ENCODE results near the gene TRPM3. TPM values are rescaled to one million over a fixed set of nuclear protein-coding genes. Genes with fewer than 3 reads are reported as not detected.

Gene TRPM3
- total and polyA plus RNA-seq, 2 of the 8 experiments (the other 6 are each of a cell fraction or from before 2014, with no cell fraction given), result 2.4 to 10.9 TPM

- no peak overlapping the region for H2AK5ac ChIP-seq (ENCODE audit: low read depth, low read length)
- H3K23me2 ChIP-seq (ENCODE audit: low read depth, low read length), result no peaks in the 10 kb centered on the region
- no peak overlapping the region for H4K91ac ChIP-seq (replicated peaks; ENCODE audit: insufficient read length, low read length)
- TF ChIP-seq PHF8 (conservative IDR thresholded peaks at IDR 0.05; ENCODE audit: low read depth, low read length) (no peak), ASH2L (IDR thresholded peaks at IDR 0.05; ENCODE audit: low read length) (no peak), MAFK (IDR thresholded peaks at IDR 0.05; ENCODE audit: low read depth, low read length) (no peak), E2F6 (IDR thresholded peaks at IDR 0.05) (no peak), MAX (IDR thresholded peaks at IDR 0.05) (no peak), ATF3 (IDR thresholded peaks at IDR 0.05; ENCODE audit: insufficient read depth, low read depth, low read length) (no peak), RXRA (IDR thresholded peaks at IDR 0.05; ENCODE audit: insufficient read depth, low read depth, low read length) (no peak), KDM5A (IDR thresholded peaks at IDR 0.05; ENCODE audit: low read length) (no peak), CTBP2 (IDR thresholded peaks at IDR 0.05; ENCODE audit: borderline replicate concordance, insufficient read depth, insufficient read length, low read length) (no peak), RAD21 (IDR thresholded peaks at IDR 0.05 in 1 of 2, conservative IDR thresholded peaks at IDR 0.05 in 1 of 2; ENCODE audit: low read depth in 2 of 2, low read length in 2 of 2) (no peak)
- H3K4me2 ChIP-seq (ENCODE audit: insufficient read depth in 1 of 2, low read depth in 2 of 2, low read length in 2 of 2), result no peak overlapping the region
- ChIA-PET POLR2A (ENCODE audit: partially characterized antibody) (interaction anchor here (1.2 kb wide), 1 partner anchor 15 kb away, joined by 3 read pairs; no protein-coding TSS in a partner anchor), CTCF (ENCODE audit: partially characterized antibody) (no interaction called here)
- no peak overlapping the region for H2BK5ac ChIP-seq (ENCODE audit: low read depth, low read length)
- H2BK20ac ChIP-seq (ENCODE audit: low read length), result no peak overlapping the region
- no peak overlapping the region for H4K5ac ChIP-seq (ENCODE audit: insufficient read length, low read depth, low read length)
- H3K36me3 ChIP-seq (ENCODE audit: control insufficient read depth in 2 of 4, insufficient read depth in 4 of 4, low read length in 3 of 4), result no peaks in the 10 kb centered on the region
- no peak overlapping the region for H2BK12ac ChIP-seq (ENCODE audit: low read depth, low read length)
- H4K8ac ChIP-seq (ENCODE audit: extremely low read depth, insufficient read depth, low read length), result no peak overlapping the region
- H2AFZ ChIP-seq (ENCODE audit: low read length), result no peak overlapping the region
- DNase-seq (ENCODE audit: low read depth in 1 of 2, low spot score in 2 of 2), result no peak
- H3K27ac ChIP-seq (ENCODE audit: low read depth, low read length), result no peak overlapping the region
- H3K56ac ChIP-seq (replicated peaks; ENCODE audit: insufficient read length, low read depth, low read length), result no peak overlapping the region
- no peaks in the 10 kb centered on the region for H3K79me1 ChIP-seq (ENCODE audit: low read depth, low read length)
- whole genome bisulfite sequencing, 2 experiments (ENCODE audit: extremely low coverage in 1 of 2, insufficient coverage in 1 of 2, insufficient read length in 1 of 2, insufficient replicate concordance in 2 of 2, low coverage in 1 of 2, low lambda C conversion rate in 2 of 2, missing lambda C conversion rate in 1 of 2), result 95% methylated on average over 2 of the region's 2 CpGs; no CpG with 5 or more reads in 1 of the 2 experiments
- no peak overlapping the region for H3K14ac ChIP-seq (ENCODE audit: insufficient read length)
- no peaks in the 10 kb centered on the region for H3K9me3 ChIP-seq (ENCODE audit: insufficient read depth in 2 of 2, low read depth in 1 of 2, low read length in 1 of 2)
- H3K4me3 ChIP-seq (ENCODE audit: extremely low read depth in 1 of 4, insufficient read depth in 2 of 4, low read depth in 3 of 4, low read length in 4 of 4), result no peak overlapping the region
- H3K18ac ChIP-seq (ENCODE audit: extremely low read depth, low read length), result no peak overlapping the region
- H2BK15ac ChIP-seq (ENCODE audit: low read length), result no peak overlapping the region
- no peak overlapping the region for H3K4ac ChIP-seq (replicated peaks; ENCODE audit: insufficient read length, low read depth, low read length)
- no peaks in the 10 kb centered on the region for H4K20me1 ChIP-seq (replicated peaks in 1 of 2; ENCODE audit: control insufficient read depth in 1 of 2, insufficient read depth in 2 of 2, low read length in 2 of 2)
- H3K79me2 ChIP-seq (ENCODE audit: control insufficient read depth in 1 of 2, insufficient read depth in 2 of 2, low read length in 2 of 2), result no peaks in the 10 kb centered on the region
- no peak overlapping the region for H3K9ac ChIP-seq (replicated peaks in 1 of 4; ENCODE audit: extremely low read depth in 1 of 4, low read depth in 3 of 4, low read length in 3 of 4)
- no peak overlapping the region for H2BK120ac ChIP-seq (replicated peaks; ENCODE audit: low read depth, low read length)
- no peaks in the 10 kb centered on the region for H3K4me1 ChIP-seq (replicated peaks in 1 of 4; ENCODE audit: control insufficient read depth in 3 of 4, insufficient read depth in 4 of 4, low read length in 3 of 4)
- H3K23ac ChIP-seq (ENCODE audit: insufficient read length), result no peak overlapping the region
- FAIRE-seq, result no peak
- no peaks in the 10 kb centered on the region for H3K27me3 ChIP-seq (replicated peaks in 1 of 4; ENCODE audit: control insufficient read depth in 3 of 4, extremely low read depth in 1 of 4, insufficient read depth in 3 of 4, low read length in 3 of 4)
Observed at GRCh38 chr9:70959366-70959765, 162.1 kb downstream of the TRPM3 start.

Data from H1 (cell line).